ENCODE measurements around the gene CASP7. TPM values are rescaled to one million over a fixed set of nuclear protein-coding genes. Genes with fewer than 3 reads are reported as not detected.

The CASP7 gene
- total RNA-seq, 6 donors from 2014 or later, result 17.4 to 35.1 (median 29.6) TPM

- 50 to 60% methylated on average over 2 of the region's 2 CpGs for WGBS, 2 donors
- Histone ChIP-seq H3K4me3 (no peak overlapping the region), H3K27me3 (no peaks in the 10 kb centered on the region), H3K4me1 (no peaks in the 10 kb centered on the region), H3K27ac (no peak overlapping the region), H3K36me3 (no peaks in the 10 kb centered on the region), H3K9me3 (no peaks in the 10 kb centered on the region)
- ATAC-seq (ENCODE audit: low FRiP score in 2 of 2) (no peak), DNase-seq (no peak)
- TF ChIP-seq POLR2A (IDR thresholded peaks at IDR 0.05) (no peak), CTCF (IDR thresholded peaks at IDR 0.05) (no peak), EP300 (IDR thresholded peaks at IDR 0.05) (no peak), POLR2AphosphoS5 (IDR thresholded peaks at IDR 0.05) (no peak)
These were observed 22.8 kb upstream of the CASP7 start for GRCh38 chr10:113656896-113657295.

GRCh38 chr10:113657544-113657943, 22.2 kb upstream of the CASP7 start:
- no peaks in the 10 kb centered on the region for H3K36me3 ChIP-seq
- no peak overlapping the region for H3K4me3 ChIP-seq
- no peaks in the 10 kb centered on the region for H3K27me3 ChIP-seq
- DNase-seq (no peak), ATAC-seq (ENCODE audit: low FRiP score in 2 of 2) (no peak)
- no peaks in the 10 kb centered on the region for H3K9me3 ChIP-seq
- TF ChIP-seq POLR2A (IDR thresholded peaks at IDR 0.05) (no peak), EP300 (IDR thresholded peaks at IDR 0.05) (no peak), POLR2AphosphoS5 (IDR thresholded peaks at IDR 0.05) (no peak), CTCF (IDR thresholded peaks at IDR 0.05) (no peak)
- H3K4me1 ChIP-seq, result no peaks in the 10 kb centered on the region
- H3K27ac ChIP-seq, result no peak overlapping the region

- DNase-seq (no peak), ATAC-seq (ENCODE audit: low FRiP score in 2 of 2) (no peak)
- no peaks in the 10 kb centered on the region for H3K9me3 ChIP-seq
- no peaks in the 10 kb centered on the region for H3K4me1 ChIP-seq
- TF ChIP-seq POLR2AphosphoS5 (IDR thresholded peaks at IDR 0.05), result no peak
- H3K27ac ChIP-seq, result no peak overlapping the region
- WGBS, 2 donors, result 88 to 89% methylated on average over 2 of the region's 2 CpGs
- H3K4me3 ChIP-seq, result no peak overlapping the region
- H3K36me3 ChIP-seq, result no peaks in the 10 kb centered on the region
- H3K27me3 ChIP-seq, result no peaks in the 10 kb centered on the region
These were observed 18.4 kb upstream of the CASP7 start for GRCh38 chr10:113661332-113661731.

- H3K36me3 ChIP-seq, result no peaks in the 10 kb centered on the region
- DNase-seq, result no peak
- no peak for ATAC-seq (ENCODE audit: low FRiP score in 2 of 2)
- no peaks in the 10 kb centered on the region for H3K27me3 ChIP-seq
- TF ChIP-seq POLR2AphosphoS5 (IDR thresholded peaks at IDR 0.05), result no peak
- TF ChIP-seq EP300 (IDR thresholded peaks at IDR 0.05), result no peak
- TF ChIP-seq CTCF (IDR thresholded peaks at IDR 0.05), result no peak
- TF ChIP-seq POLR2A (IDR thresholded peaks at IDR 0.05), result no peak
- H3K4me3 ChIP-seq, result no peak overlapping the region
- 61 to 74% methylated on average over 5 of the region's 5 CpGs for WGBS, 2 donors
- no peaks in the 10 kb centered on the region for H3K4me1 ChIP-seq
- H3K9me3 ChIP-seq, result no peaks in the 10 kb centered on the region
- H3K27ac ChIP-seq, result no peak overlapping the region
These were observed 16.6 kb upstream of the CASP7 start for GRCh38 chr10:113663142-113663541.

GRCh38 chr10:113663908-113664307, 15.8 kb upstream of the CASP7 start, which contains the start of gene NRAP:
Gene NRAP, minus strand, starts transcription at chr10:113664041. Its CDS starts 159 bp downstream, at chr10:113663882.
- Histone ChIP-seq H3K27me3 (no peaks in the 10 kb centered on the region), H3K36me3 (no peaks in the 10 kb centered on the region), H3K9me3 (no peaks in the 10 kb centered on the region), H3K4me1 (no peaks in the 10 kb centered on the region), H3K27ac (no peak within 1 kb of the TSS), H3K4me3 (no peak within 1 kb of the TSS)
- TF ChIP-seq EP300 (IDR thresholded peaks at IDR 0.05), result no peak
- no peak for TF ChIP-seq POLR2A (IDR thresholded peaks at IDR 0.05)
- TF ChIP-seq CTCF (IDR thresholded peaks at IDR 0.05), result no peak
- no peak for TF ChIP-seq POLR2AphosphoS5 (IDR thresholded peaks at IDR 0.05)
- no peak for DNase-seq
- no peak for ATAC-seq (ENCODE audit: low FRiP score in 2 of 2)
- 84 to 88% methylated on average over 5 of the region's 5 CpGs for WGBS, 2 donors
